Stimulated activated naive CD8-positive, alpha-beta T cell treated with anti-CD3 and anti-CD28 coated beads, Interleukin-15, amount 100 ng/mL, for 72 hours (primary cell): ENCODE results near the gene SPCS2.
"Not testable (repeated sequence)": the region's sequence is repeated elsewhere in the genome, so short reads cannot be mapped to it uniquely, and the experiment has no call there.

Source experiments
- ATAC-seq: fragments of 150-1000 bp; cut with Tn5 transposase; 2 replicates; pipeline ENCODE4 v1.10.0; 2021; ENCODE audit warnings: mild to moderate bottlenecking, moderate library complexity
- DNase-seq, 2 donors: peaks; one replicate each; pipeline ENCODE4 v3.0.0; 2021 to 2022
- H3K27ac Mint-ChIP-seq, 2 donors: one replicate each; pipeline ENCODE4 v1.8.0; 2022; ENCODE audit warnings: mild to moderate bottlenecking in 2 of 2, mixed read lengths in 2 of 2, moderate library complexity in 2 of 2
- H3K27me3 Mint-ChIP-seq: one replicate; pipeline ENCODE4 v1.8.0; 2022; ENCODE audit warnings: mixed read lengths
- H3K4me1 Mint-ChIP-seq: one replicate; pipeline ENCODE4 v1.8.0; 2022; ENCODE audit warnings: mild to moderate bottlenecking, mixed read lengths
- H3K4me3 Mint-ChIP-seq, 2 donors: one replicate each; pipeline ENCODE4 v1.8.0; 2022; ENCODE audit warnings: mild to moderate bottlenecking in 2 of 2, mixed read lengths in 2 of 2, moderate library complexity in 1 of 2
- H3K9me3 Mint-ChIP-seq, 2 donors: one replicate each; pipeline ENCODE4 v1.8.0; 2022; ENCODE audit warnings: mixed read lengths in 2 of 2

The SPCS2 gene

GRCh38 chr11:75011872-75012271 lies 62.8 kb downstream of the SPCS2 start:
- Mint-ChIP-seq H3K4me1 (no peaks in the 10 kb centered on the region), H3K4me3 (no peak overlapping the region), H3K9me3 (no peaks in the 10 kb centered on the region), H3K27me3 (no peaks in the 10 kb centered on the region), H3K27ac (no peak overlapping the region)
- ATAC-seq (no peak), DNase-seq (no peak)

- H3K27ac Mint-ChIP-seq = peak overlapping the region in 1 of 2 donors; percentile 79
- DNase-seq (no peak), ATAC-seq (no peak)
- no peaks in the 10 kb centered on the region for H3K9me3 Mint-ChIP-seq
- no peaks in the 10 kb centered on the region for H3K27me3 Mint-ChIP-seq
- no peaks in the 10 kb centered on the region for H3K4me1 Mint-ChIP-seq
- H3K4me3 Mint-ChIP-seq = no peak overlapping the region
Measured at GRCh38 chr11:75013051-75013450, 64.0 kb downstream of the SPCS2 start.

- Mint-ChIP-seq H3K27ac (no peak overlapping the region), H3K27me3 (no peaks in the 10 kb centered on the region), H3K9me3 (no peaks in the 10 kb centered on the region), H3K4me1 (no peaks in the 10 kb centered on the region), H3K4me3 (no peak overlapping the region)
- no peak for DNase-seq
- no peak for ATAC-seq
Measured at GRCh38 chr11:75014129-75014528, 65.1 kb downstream of the SPCS2 start.

- H3K27ac Mint-ChIP-seq, ATAC-seq, H3K27me3 Mint-ChIP-seq, DNase-seq, H3K9me3 Mint-ChIP-seq, H3K4me1 Mint-ChIP-seq, H3K4me3 Mint-ChIP-seq: not testable (repeated sequence)
Measured at GRCh38 chr11:75019200-75019599, 70.1 kb downstream of the SPCS2 start.

- not testable (repeated sequence) for DNase-seq, H3K27ac Mint-ChIP-seq, H3K27me3 Mint-ChIP-seq, H3K4me1 Mint-ChIP-seq, H3K4me3 Mint-ChIP-seq, H3K9me3 Mint-ChIP-seq, ATAC-seq
Measured at GRCh38 chr11:75020328-75020727, 71.3 kb downstream of the SPCS2 start.

- ATAC-seq (no peak), DNase-seq (no peak)
- H3K27ac Mint-ChIP-seq = no peak overlapping the region
- no peaks in the 10 kb centered on the region for H3K9me3 Mint-ChIP-seq
- H3K27me3 Mint-ChIP-seq = no peaks in the 10 kb centered on the region
- H3K4me3 Mint-ChIP-seq = no peak overlapping the region
- H3K4me1 Mint-ChIP-seq = no peaks in the 10 kb centered on the region
Measured at GRCh38 chr11:75022296-75022695, 73.2 kb downstream of the SPCS2 start.

- no peak overlapping the region for H3K27ac Mint-ChIP-seq
- H3K27me3 Mint-ChIP-seq = no peaks in the 10 kb centered on the region
- no peaks in the 10 kb centered on the region for H3K4me1 Mint-ChIP-seq
- H3K9me3 Mint-ChIP-seq = no peaks in the 10 kb centered on the region
- peak; percentile 58 to 68 for DNase-seq
- no peak overlapping the region for H3K4me3 Mint-ChIP-seq
- ATAC-seq = peak; percentile 85
Measured at GRCh38 chr11:75022759-75023396, 73.8 kb downstream of the SPCS2 start.

GRCh38 chr11:75023446-75024067 lies 74.5 kb downstream of the SPCS2 start:
- H3K27ac Mint-ChIP-seq = no peak overlapping the region

GRCh38 chr11:75024068-75024449 lies 75.0 kb downstream of the SPCS2 start:
- Mint-ChIP-seq H3K27ac (no peak overlapping the region), H3K4me3 (no peak overlapping the region), H3K4me1 (no peaks in the 10 kb centered on the region), H3K9me3 (no peaks in the 10 kb centered on the region), H3K27me3 (no peaks in the 10 kb centered on the region)
- ATAC-seq (no peak), DNase-seq (no peak)

More at GRCh38 chr11:75023446-75024067, 74.5 kb downstream of the SPCS2 start:
- Mint-ChIP-seq H3K9me3 (no peaks in the 10 kb centered on the region), H3K27me3 (no peaks in the 10 kb centered on the region), H3K4me3 (no peak overlapping the region), H3K4me1 (no peaks in the 10 kb centered on the region)
- ATAC-seq = no peak
- no peak for DNase-seq

GRCh38 chr11:75024764-75025211 lies 75.7 kb downstream of the SPCS2 start:
- DNase-seq (no peak), ATAC-seq (no peak)
- Mint-ChIP-seq H3K4me3 (no peak overlapping the region), H3K4me1 (no peaks in the 10 kb centered on the region), H3K9me3 (no peaks in the 10 kb centered on the region), H3K27me3 (no peaks in the 10 kb centered on the region), H3K27ac (no peak overlapping the region)

GRCh38 chr11:75025561-75025960 lies 76.5 kb downstream of the SPCS2 start:
- DNase-seq = no peak
- Mint-ChIP-seq H3K27ac (no peak overlapping the region), H3K9me3 (no peaks in the 10 kb centered on the region), H3K27me3 (no peaks in the 10 kb centered on the region), H3K4me1 (no peaks in the 10 kb centered on the region), H3K4me3 (no peak overlapping the region)
- ATAC-seq = no peak

- Mint-ChIP-seq H3K9me3 (no peaks in the 10 kb centered on the region), H3K27me3 (no peaks in the 10 kb centered on the region), H3K4me3 (no peak overlapping the region), H3K27ac (no peak overlapping the region), H3K4me1 (no peaks in the 10 kb centered on the region)
- DNase-seq (no peak), ATAC-seq (no peak)
Measured at GRCh38 chr11:75028321-75028720, 79.3 kb downstream of the SPCS2 start.
